Muscle of leg (tissue), 11 donors: ENCODE data around the gene LTA4H. TPM values are rescaled to one million over a fixed set of nuclear protein-coding genes. Genes with fewer than 3 reads are reported as not detected.

Experiments
- DNase-seq: peaks from one replicate; pipeline ENCODE4 v3.0.0; 2013
- H3K27ac ChIP-seq: one replicate; pipeline ENCODE4 v1.5.1; 2013; ENCODE audit warnings: mild to moderate bottlenecking, low read length, control low read depth
- H3K27me3 ChIP-seq: one replicate; pipeline ENCODE4 v1.6.1; 2013; ENCODE audit warnings: low read length; ENCODE audit not compliant: control insufficient read depth, insufficient read depth
- H3K36me3 ChIP-seq: one replicate; pipeline ENCODE4 v1.6.1; 2013; ENCODE audit warnings: low read length; ENCODE audit not compliant: control insufficient read depth, insufficient read depth
- H3K4me1 ChIP-seq: one replicate; pipeline ENCODE4 v1.6.1; 2013; ENCODE audit warnings: low read length; ENCODE audit not compliant: control insufficient read depth, insufficient read depth
- H3K4me3 ChIP-seq: one replicate; pipeline ENCODE4 v1.5.1; 2013; ENCODE audit warnings: low read length, control low read depth
- H3K9me3 ChIP-seq: replicated peaks from 2 replicates; pipeline ENCODE4 v1.6.1; 2013; ENCODE audit warnings: low read depth, low read length; ENCODE audit not compliant: control insufficient read depth
- WGBS: methylation state at CpG from one replicate; pipeline ENCODE4 v1.1.5; 2013; ENCODE audit warnings: missing lambda C conversion rate; ENCODE audit not compliant: insufficient coverage; 5-methylcytosine and 5-hydroxymethylcytosine counted together
- polyA plus RNA-seq, 8 donors: library from polyadenylated mRNA; unstranded; fragments of 120-200 nt; gene quantifications; one replicate each; pipeline versions ENCODE4 v1.2.1 to v1.2.3, GENCODE V29; 2013; ENCODE audit warnings: inconsistent platforms in 1 of 8, low replicate concordance in 1 of 8; ENCODE audit not compliant: insufficient read length in 8 of 8, insufficient read depth in 1 of 8
- total RNA-seq: library from RNA; stranded (reverse); fragments of 120-200 nt; gene quantifications from one replicate; pipeline ENCODE4 v1.2.4, GENCODE V29; 2013

The LTA4H gene
- total and polyA plus RNA-seq, 9 donors = 64.0 to 81.5 (median 73.5) TPM

DNA sequence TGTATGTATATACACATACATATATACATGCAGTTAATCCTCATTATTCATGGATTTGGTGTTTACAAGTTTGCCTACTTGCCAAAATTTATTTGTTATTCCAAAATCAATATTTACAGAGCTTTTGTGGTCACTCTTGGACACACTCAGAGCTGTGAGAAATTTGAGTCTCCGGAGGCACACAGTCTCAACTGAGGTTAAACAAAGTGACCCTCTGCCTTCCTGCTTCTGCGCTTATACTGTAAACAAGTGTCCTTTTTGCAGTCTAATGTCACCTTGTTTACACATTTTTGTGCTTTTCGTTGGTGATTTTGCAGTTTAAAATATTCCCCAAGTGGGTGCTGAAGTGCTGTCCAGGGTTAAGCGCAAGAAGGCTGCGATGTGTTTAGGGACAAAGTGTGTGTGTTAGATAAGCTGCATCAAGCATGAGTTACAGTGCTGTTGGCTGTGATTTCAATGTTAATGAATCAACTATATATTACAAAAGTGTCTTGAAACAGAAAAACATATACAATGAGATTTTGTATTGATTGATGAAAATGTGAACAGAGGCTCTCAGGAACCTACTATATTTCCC, 13.1 kb upstream of the LTA4H start:
- H3K4me1 ChIP-seq = peaks cover 3% of the 10 kb centered on the region
- H3K36me3 ChIP-seq = no peaks in the 10 kb centered on the region
- H3K4me3 ChIP-seq = no peak overlapping the region
- 57% methylated on average over 1 of the region's 5 CpGs for WGBS
- no peak for DNase-seq
- no peak overlapping the region for H3K27ac ChIP-seq
- no peaks in the 10 kb centered on the region for H3K9me3 ChIP-seq
- H3K27me3 ChIP-seq = no peaks in the 10 kb centered on the region

- Histone ChIP-seq H3K27ac (no peak overlapping the region), H3K36me3 (no peaks in the 10 kb centered on the region), H3K27me3 (no peaks in the 10 kb centered on the region), H3K4me1 (peaks cover 3% of the 10 kb centered on the region), H3K4me3 (no peak overlapping the region), H3K9me3 (no peaks in the 10 kb centered on the region)
- peak; percentile 41 for DNase-seq
- 47% methylated on average over 4 of the region's 7 CpGs for WGBS
These were observed 12.1 kb upstream of the LTA4H start for GRCh38 chr12:96047229-96048211.

- no peaks in the 10 kb centered on the region for H3K9me3 ChIP-seq
These were observed 11.3 kb upstream of the LTA4H start for GRCh38 chr12:96046543-96047228.

DNA sequence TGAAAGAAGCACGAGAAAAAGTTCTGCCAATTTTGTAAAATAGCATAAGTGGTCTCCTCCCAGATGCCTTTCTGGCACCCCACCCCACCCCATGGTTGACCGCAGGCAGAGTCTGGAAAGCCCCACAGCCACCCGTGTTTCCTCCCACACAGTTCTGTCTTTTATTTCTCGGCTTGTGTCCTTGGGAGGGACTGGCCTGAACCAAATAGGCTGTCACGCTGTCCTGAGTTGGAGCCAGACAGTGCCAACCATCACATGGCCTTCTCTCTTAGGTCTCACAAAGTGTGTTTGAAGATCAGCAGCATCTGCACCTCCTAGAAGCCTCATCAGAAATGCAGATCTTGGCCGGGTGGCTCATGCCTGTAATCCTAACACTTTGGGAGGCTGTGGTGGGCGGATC, 10.2 kb upstream of the LTA4H start:
- Histone ChIP-seq H3K36me3 (no peaks in the 10 kb centered on the region), H3K4me1 (peaks cover 3% of the 10 kb centered on the region), H3K27me3 (no peaks in the 10 kb centered on the region), H3K27ac (no peak overlapping the region), H3K4me3 (no peak overlapping the region), H3K9me3 (no peaks in the 10 kb centered on the region)
- DNase-seq = no peak
- 76% methylated on average over 6 of the region's 7 CpGs for WGBS

More at GRCh38 chr12:96046543-96047228, 11.3 kb upstream of the LTA4H start:
- Histone ChIP-seq H3K27me3 (no peaks in the 10 kb centered on the region), H3K27ac (no peak overlapping the region), H3K36me3 (no peaks in the 10 kb centered on the region), H3K4me1 (peaks cover 3% of the 10 kb centered on the region), H3K4me3 (no peak overlapping the region)
- WGBS = 71% methylated on average over 1 of the region's 3 CpGs
- DNase-seq = no peak

DNA sequence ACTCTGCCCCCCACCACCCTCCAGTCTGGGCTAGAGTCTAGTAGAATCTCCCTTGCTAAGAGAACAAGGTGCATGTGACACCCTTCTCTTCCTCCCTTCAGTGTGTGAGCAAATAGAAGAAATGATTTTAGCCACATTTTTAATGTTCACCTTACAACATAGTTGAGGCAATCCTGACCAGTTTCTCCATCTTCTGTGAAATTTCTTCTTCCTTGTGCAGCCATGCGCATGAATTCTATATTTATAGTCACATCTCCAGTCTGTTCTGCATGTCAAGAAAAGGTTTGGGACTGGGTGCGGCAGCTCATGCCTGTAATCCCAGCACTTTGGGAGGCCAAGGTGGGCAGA, 9.5 kb upstream of the LTA4H start:
- peaks cover 3% of the 10 kb centered on the region for H3K4me1 ChIP-seq
- no peak for DNase-seq
- H3K36me3 ChIP-seq = no peaks in the 10 kb centered on the region
- H3K27ac ChIP-seq = no peak overlapping the region
- no peak overlapping the region for H3K4me3 ChIP-seq
- no peaks in the 10 kb centered on the region for H3K27me3 ChIP-seq
- WGBS = 91% methylated on average over 2 of the region's 2 CpGs
- H3K9me3 ChIP-seq = no peaks in the 10 kb centered on the region

- no peak overlapping the region for H3K4me3 ChIP-seq
- H3K27me3 ChIP-seq = no peaks in the 10 kb centered on the region
- no peak overlapping the region for H3K27ac ChIP-seq
- no peak for DNase-seq
- no peaks in the 10 kb centered on the region for H3K9me3 ChIP-seq
- peaks cover 3% of the 10 kb centered on the region for H3K4me1 ChIP-seq
- WGBS = 64% methylated on average over 9 of the region's 10 CpGs
- H3K36me3 ChIP-seq = no peaks in the 10 kb centered on the region
These were observed 8.9 kb upstream of the LTA4H start for GRCh38 chr12:96044017-96044942.

GRCh38 chr12:96041181-96041580, 5.8 kb upstream of the LTA4H start:
- no peaks in the 10 kb centered on the region for H3K27me3 ChIP-seq
- no peaks in the 10 kb centered on the region for H3K36me3 ChIP-seq
- no peaks in the 10 kb centered on the region for H3K4me1 ChIP-seq
- no peak overlapping the region for H3K4me3 ChIP-seq
- 83% methylated on average over 1 of the region's 1 CpG for WGBS
- no peaks in the 10 kb centered on the region for H3K9me3 ChIP-seq
- H3K27ac ChIP-seq = no peak overlapping the region
- DNase-seq = no peak

DNA sequence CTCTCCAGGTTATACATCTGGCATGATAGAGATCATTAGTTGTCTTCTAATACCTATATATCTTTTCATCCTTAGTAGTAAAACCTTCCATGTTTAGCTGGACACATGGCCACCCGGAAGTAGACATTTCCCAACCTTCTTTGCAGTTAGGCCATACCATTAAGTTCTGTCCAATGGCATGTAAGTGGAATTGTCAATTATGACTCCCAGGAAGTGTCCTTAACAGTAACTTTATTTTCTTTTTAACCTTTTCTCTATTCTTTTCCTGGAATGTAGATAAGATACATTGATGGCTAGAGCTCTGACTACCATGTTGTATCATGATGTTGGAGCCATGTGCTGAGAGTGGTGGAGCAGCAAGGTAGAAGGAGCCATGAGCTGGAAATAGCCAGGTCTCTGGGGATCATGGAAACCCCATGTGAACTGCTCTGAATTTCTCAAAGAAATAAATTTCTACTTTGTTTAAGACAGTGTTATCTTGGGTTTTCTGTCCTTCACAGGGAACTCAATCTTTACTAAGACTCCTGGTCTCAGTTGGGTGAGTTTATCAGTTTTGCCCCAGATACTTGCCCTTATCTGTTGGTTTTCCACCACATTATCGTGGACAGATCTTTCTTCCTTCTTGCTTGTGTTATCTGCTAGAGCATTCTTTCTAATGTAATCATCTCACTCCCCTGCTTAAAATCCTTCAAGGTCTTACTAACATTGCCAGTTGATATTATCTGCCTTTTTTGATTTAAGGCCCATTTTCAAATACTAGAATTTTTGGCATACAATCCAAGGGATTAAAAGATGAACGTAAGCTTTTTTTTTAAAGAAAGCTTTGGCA, 5.1 kb upstream of the LTA4H start:
- WGBS = no CpG with 5 or more reads among the region's 3 CpGs

GRCh38 chr12:96039516-96039915, 4.1 kb upstream of the LTA4H start:
- Histone ChIP-seq H3K36me3 (no peaks in the 10 kb centered on the region), H3K4me1 (peaks cover 3% of the 10 kb centered on the region), H3K27me3 (no peaks in the 10 kb centered on the region), H3K9me3 (no peaks in the 10 kb centered on the region), H3K27ac (no peak overlapping the region), H3K4me3 (no peak overlapping the region)
- no peak for DNase-seq
- WGBS = 40% methylated on average over 1 of the region's 3 CpGs

More for the DNA sequence above, 5.1 kb upstream of the LTA4H start:
- no peaks in the 10 kb centered on the region for H3K27me3 ChIP-seq
- no peaks in the 10 kb centered on the region for H3K4me1 ChIP-seq
- H3K9me3 ChIP-seq = no peaks in the 10 kb centered on the region
- no peak overlapping the region for H3K27ac ChIP-seq
- H3K4me3 ChIP-seq = no peak overlapping the region
- no peaks in the 10 kb centered on the region for H3K36me3 ChIP-seq
- no peak for DNase-seq
